HG03045 (cell line): ENCODE measurements around the gene DDIT3.

ENCODE experiments used
- ATAC-seq: cut with Tn5 transposase; IDR thresholded peaks from one replicate; pipeline ENCODE4 v1.9.1; 2021; ENCODE audit warnings: mild to moderate bottlenecking, moderate library complexity; ENCODE audit not compliant: unreplicated experiment

Gene DDIT3

GRCh38 chr12:57487597-57488401 lies 32.5 kb downstream of the DDIT3 start, which contains the start of gene MARS1:
MARS1 (plus strand) TSS chr12:57488068; CDS start chr12:57488091, 23 bp downstream.
- ATAC-seq = peak; percentile 95

GRCh38 chr12:57487055-57487596 lies 33.2 kb downstream of the DDIT3 start:
- no peak for ATAC-seq

GRCh38 chr12:57485695-57486094 lies 34.6 kb downstream of the DDIT3 start:
- no peak for ATAC-seq

- no peak for ATAC-seq
Measured at GRCh38 chr12:57483466-57483865, 36.8 kb downstream of the DDIT3 start.

GRCh38 chr12:57481671-57482070 lies 38.6 kb downstream of the DDIT3 start:
- ATAC-seq = no peak

- ATAC-seq = no peak
Measured at GRCh38 chr12:57479376-57480115, 40.8 kb downstream of the DDIT3 start, which contains the start of gene ARHGAP9. ARHGAP9 (minus strand) TSS chr12:57479866; CDS start chr12:57479406, 460 bp downstream.

- no peak for ATAC-seq
Measured at GRCh38 chr12:57479043-57479375, 41.3 kb downstream of the DDIT3 start.

- ATAC-seq = peak; percentile 34
Measured at GRCh38 chr12:57477710-57478681, 42.3 kb downstream of the DDIT3 start.

GRCh38 chr12:57476993-57477709 lies 43.2 kb downstream of the DDIT3 start:
- ATAC-seq = no peak

- no peak for ATAC-seq
Measured at GRCh38 chr12:57476162-57476992, 43.9 kb downstream of the DDIT3 start.

GRCh38 chr12:57475271-57476161 lies 44.8 kb downstream of the DDIT3 start:
- ATAC-seq = no peak

- no peak for ATAC-seq
Measured at GRCh38 chr12:57474862-57475261, 45.5 kb downstream of the DDIT3 start.

GRCh38 chr12:57474430-57474829 lies 45.9 kb downstream of the DDIT3 start:
- no peak for ATAC-seq

GRCh38 chr12:57473886-57474285 lies 46.4 kb downstream of the DDIT3 start:
- ATAC-seq = no peak

- no peak for ATAC-seq
Measured at GRCh38 chr12:57473392-57473791, 46.9 kb downstream of the DDIT3 start.

GRCh38 chr12:57472391-57472790 lies 47.9 kb downstream of the DDIT3 start:
- no peak for ATAC-seq

GRCh38 chr12:57471661-57472060 lies 48.7 kb downstream of the DDIT3 start:
- no peak for ATAC-seq
